GM21390 (cell line): ENCODE data around the gene MINDY4.
"Not testable (repeated sequence)": the region's sequence is repeated elsewhere in the genome, so short reads cannot be mapped to it uniquely, and the experiment has no call there.

Experiments used
- ATAC-seq: cut with Tn5 transposase; IDR thresholded peaks from one replicate; pipeline ENCODE4 v1.9.1; 2021; ENCODE audit not compliant: unreplicated experiment

Gene MINDY4

GRCh38 chr7:30831936-30832335, 60.7 kb downstream of the MINDY4 start:
- no peak for ATAC-seq

DNA sequence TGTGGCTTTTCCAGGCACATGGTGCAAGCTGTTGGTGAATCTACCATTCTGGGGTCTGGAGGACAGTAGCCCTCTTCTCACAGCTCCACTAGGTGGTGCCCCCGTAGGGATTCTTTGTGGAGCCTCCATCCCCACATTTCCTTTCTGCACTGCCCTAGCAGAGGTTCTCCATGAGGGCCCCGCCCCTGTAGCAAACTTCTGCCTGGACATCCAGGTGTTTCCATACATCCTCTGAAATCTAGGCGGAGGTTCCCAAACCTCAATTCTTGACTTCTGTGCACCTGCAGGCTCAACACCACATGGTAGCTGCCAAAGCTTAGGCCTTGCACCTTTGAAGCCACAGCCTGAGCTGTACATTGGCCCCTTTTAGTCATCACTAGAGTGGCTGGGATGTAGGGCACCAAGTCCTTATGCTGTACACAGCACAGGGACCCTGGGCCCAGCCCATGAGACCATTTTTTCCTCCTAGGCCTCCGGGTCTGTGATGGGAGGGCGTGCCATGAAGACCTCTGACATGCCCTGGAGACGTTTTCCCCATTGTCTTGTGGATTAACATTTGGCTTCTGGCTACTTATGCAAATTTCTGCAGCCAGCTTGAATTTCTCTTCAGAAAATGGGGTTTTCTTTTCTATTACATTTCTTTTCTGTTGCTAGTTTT, 62.9 kb downstream of the MINDY4 start:
- not testable (repeated sequence) for ATAC-seq

DNA sequence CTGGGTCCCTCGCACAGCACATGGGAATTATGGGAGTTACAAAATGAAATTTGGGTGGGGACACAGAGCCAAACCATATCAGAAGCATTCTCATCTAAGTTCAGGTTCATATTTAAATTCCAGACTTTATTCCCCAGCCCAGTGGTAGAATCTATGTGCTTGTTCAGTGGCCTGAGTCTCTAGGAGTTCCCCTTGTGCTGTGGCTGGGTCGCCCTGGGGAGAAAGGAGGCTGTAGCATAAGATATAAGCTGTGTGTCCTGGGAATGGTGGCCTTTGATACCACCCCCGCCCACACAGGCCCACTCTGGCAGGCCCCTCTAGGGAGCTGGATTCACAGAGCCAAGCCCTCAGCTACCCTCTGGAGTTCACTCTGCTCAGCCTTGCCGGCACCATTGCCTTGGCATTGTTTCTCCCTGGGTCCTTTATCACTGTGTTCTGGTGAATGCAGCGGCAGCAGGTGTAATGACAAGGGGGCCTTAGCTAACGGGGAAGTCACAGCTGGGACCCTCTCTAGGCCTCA, 64.2 kb downstream of the MINDY4 start:
- ATAC-seq, result no peak

GRCh38 chr7:30836991-30837390, 65.8 kb downstream of the MINDY4 start:
- no peak for ATAC-seq

DNA sequence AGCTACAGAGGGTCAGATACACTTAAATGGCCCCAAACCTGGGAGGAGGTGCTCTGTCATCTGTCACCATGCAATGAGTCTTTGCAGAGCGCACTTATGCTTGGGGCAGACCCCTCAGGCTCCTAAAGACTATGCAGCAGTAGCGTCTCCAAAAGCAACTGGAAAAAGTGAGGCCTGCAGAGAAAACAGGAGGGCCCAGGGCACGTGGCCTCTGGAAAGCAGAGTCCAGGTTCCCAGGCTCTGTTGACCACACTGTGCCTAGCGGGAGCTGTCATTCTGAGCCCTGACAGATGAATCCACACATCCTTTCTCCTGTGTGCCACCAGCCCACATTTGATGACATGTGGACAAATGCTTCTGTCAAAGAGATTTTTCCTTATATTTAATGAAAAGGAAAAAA, 66.4 kb downstream of the MINDY4 start:
- ATAC-seq, result no peak

DNA sequence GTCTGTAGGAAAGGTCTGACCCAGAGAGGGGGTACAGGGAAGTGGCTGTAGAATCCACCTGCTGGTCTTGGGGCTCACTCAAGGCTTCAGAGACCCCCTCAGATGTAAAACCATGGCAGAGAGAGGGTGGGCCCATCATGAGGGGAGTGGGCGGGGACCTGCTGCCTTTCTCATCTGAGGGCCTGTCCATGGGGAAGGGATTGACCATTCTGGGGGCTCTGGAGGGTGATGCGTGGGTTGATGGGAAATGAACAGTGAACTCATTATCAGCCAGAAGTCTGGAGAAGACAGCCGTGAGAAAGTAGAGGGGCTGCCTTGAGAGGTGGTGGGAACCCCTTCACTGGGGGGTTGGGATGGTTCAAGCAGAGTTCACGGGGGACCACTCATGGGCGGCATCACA, 66.8 kb downstream of the MINDY4 start:
- no peak for ATAC-seq

- no peak for ATAC-seq
These were observed 69.2 kb downstream of the MINDY4 start for GRCh38 chr7:30840141-30841024.

DNA sequence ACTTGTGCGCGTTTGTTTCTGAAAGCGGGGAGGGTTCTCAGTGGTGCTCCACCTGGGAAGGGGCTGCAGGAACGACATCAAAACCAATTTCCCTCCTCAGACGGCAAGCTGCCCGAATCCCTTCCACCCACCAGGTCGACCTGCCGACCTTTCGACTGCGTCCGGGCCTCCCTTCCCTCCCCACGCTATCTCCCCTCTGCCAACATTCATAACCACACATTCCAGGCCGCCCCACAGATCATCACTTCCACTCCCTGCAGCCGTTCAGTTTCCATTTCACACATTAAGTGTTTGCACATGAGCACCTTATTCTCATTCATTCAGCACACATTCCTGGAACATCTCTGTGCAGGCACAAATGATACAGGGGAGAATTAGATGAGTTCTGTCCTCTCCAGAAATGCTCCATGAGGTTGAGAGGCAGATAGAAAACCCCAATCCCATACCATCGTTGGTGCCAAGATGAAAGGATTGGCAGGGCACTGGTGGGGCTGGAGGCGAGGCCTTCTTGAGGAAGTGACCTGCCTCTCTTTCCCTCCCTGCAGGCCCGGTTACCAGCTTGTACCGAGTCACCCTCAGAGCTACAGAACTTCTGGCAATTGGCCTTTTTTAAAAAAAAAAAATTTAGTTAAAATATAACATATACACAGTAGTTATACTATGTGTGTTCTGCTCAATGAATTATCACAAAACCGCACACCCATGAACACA, 70.0 kb downstream of the MINDY4 start:
- no peak for ATAC-seq

DNA sequence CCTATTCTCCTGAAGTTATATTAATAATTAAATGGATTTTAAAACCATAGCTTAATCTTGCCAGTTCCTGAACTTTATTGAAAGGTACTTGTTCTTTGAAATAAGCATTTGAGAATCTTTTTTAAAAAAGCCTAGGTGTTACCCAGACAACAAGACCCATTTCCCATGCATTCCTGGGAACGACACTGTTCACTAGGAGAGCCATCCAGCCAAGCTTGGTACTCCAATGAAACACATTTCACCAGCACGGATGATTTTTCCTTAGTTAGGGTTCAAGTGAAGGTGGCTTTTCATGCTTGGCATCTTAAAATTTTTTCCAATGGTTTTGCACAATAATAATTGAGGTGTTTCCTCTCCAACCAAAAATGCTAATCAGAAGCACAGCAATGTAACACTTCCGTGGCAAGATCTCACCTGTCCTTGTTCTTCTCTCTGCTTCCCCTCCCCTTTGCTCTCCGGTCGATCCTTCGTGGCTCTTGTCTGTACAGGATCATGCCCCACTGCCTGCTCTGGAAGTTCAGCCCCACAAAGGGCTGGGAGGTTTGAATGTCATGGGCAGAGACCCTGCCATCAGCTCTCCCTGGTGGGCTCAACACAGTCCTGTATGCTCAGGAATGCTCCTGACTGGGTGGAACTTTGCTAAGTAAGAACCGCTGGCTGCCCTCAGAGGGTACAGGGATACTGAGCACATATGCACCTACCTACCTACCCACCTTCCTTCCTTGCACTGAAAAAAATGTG, 70.8 kb downstream of the MINDY4 start:
- ATAC-seq, result no peak

DNA sequence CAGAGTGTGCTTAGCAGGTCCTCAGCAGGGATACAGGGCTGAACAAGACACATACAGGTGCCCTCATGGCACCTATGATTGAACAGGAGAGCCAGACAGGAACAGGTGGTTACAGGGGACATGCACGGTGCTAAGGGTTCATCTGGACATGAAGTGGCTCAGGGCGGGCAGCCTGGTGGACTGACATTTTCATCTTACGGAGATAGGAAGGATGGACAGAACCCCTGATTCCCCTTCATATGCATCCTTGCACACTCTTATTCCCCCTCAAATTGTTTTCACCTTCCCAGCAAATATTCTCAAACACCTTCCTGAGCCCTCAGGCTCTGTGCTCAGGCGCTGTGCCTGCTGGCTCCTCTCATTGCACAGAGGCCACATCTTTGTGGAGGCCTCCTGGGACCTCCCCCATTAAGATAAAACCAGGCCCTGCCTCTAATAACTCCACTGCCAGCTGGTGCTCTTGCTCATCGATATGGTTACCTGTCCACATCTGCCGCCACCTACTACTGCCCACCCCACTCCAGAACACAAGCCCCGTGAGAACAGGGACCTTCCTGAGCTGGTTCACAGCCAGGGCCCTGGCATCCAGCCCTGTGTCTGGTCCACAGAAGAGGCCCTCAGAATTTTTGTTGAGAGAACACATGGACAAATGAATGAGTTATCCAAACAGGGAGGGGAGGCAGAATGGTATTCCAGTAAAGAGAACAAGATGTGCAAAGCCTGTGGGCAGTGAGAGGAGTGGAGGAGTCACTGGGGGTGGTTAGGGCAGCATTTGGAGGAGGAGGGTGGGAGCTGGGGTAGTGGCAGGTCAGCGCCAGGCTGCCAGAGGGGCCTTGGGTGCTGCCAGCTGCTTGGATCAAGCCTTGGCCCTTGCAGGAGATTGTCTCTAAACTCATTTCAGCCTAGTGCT, 71.6 kb downstream of the MINDY4 start:
- ATAC-seq, result no peak

GRCh38 chr7:30843741-30844482, 72.7 kb downstream of the MINDY4 start:
- no peak for ATAC-seq

GRCh38 chr7:30844483-30844874, 73.3 kb downstream of the MINDY4 start:
- ATAC-seq, result no peak

DNA sequence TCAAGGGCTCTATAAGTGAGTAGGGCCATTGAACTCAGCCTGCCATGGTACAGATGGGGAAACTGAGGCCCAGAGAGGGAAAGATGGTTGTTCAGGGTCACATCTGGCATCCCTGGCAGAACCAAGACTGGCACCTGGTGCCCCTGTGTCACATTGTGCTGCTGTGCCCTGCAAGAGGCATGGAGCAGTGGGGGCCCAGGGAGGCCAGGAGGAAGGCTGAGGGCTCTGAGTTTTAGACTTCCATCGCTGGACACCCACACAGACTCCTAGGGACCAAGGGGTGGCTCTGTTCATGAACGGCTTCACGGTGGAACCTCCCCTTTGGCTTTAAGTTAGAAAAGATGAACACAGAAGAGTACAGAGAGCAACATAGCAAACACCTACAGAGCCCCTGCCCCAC, 73.7 kb downstream of the MINDY4 start:
- no peak for ATAC-seq

- ATAC-seq, result no peak
These were observed 74.4 kb downstream of the MINDY4 start for GRCh38 chr7:30845426-30846135.

GRCh38 chr7:30846378-30846777, 75.2 kb downstream of the MINDY4 start:
- no peak for ATAC-seq

DNA sequence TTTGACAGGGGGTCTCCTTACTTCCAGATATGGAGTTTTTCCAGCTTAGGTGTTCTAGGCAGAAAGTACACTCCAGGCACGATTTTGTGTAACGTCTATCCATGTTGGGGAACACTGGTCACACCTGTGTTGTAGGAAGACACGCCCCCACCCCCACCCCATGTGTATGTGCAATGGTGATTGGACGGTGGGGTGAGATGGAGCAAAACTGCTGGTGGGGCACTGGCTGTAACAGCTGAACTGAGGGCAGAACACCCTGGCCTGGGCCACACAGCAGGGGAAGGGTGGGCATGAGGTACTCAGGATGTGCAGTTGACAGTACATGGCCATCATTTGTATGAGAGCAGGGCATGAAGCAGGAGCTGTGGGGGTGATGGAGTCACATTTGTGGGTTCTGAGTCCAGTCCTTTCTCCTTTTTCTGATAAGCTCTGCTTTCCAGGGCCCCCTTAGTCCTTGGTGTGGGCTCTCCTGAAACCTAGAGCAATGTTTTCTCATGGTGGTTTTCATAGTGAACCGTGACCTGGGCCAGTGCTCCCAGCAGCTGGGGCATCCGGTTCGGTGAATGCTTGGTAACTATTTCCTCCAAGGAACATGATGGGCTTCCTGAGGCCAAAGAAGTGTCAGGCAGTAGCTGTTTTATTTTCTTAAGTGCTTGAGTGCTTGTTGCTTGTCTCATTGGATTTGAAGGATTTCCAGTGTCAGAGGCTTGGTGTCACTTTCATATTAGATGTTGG, 77.1 kb downstream of the MINDY4 start:
- ATAC-seq, result no peak

DNA sequence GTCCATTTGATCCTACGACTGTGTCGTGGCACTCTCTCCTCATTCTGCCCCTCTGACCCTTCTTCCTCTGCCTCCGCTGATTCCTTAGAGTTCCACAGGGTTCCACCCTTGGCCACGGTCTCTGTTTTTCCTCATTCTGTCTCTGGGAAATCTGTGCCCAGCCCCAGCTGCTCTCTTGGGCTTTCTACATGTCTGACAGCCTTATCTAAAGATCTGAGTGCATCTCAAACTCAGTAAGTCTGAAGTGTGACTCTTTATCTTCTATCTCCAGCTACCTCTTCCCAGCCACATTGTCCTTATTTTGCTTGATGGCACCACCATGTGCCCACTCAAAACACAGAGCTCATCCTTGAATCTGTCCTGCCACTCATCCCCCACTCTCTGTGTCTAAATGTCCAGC, 78.3 kb downstream of the MINDY4 start:
- no peak for ATAC-seq

- no peak for ATAC-seq
These were observed 79.2 kb downstream of the MINDY4 start for GRCh38 chr7:30850426-30850825.
